Measurements from ENCODE around the gene CWC15. TPM values are rescaled to one million over a fixed set of nuclear protein-coding genes. Genes with fewer than 3 reads are reported as not detected.
"Not testable (repeated sequence)": the region's sequence is repeated elsewhere in the genome, so short reads cannot be mapped to it uniquely, and the experiment has no call there.

CWC15 gene
- total RNA-seq, 1 experiment from 2014 or later, result 44.7 TPM

DNA sequence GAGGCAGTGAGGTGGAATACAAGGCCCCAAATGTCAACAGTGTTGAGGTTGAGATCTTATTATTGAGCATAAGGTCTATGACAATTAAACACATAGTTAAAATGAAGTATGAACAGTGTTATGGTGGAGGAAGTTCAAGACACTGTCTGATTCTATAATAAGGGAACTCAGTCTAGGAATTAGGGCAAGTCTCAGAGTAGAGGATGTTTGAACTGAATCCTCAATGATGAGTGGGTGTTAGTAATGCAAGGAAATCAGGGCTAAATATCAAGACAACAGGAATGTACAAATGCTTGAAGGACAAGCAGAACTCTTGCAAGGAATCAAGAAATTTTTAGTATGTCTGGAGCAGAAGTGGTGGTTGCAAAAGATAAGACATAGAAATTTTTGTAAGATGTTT is 53.0 kb downstream of the CWC15 start:
- DNase-seq (ENCODE audit: low spot score), result no peak

DNA sequence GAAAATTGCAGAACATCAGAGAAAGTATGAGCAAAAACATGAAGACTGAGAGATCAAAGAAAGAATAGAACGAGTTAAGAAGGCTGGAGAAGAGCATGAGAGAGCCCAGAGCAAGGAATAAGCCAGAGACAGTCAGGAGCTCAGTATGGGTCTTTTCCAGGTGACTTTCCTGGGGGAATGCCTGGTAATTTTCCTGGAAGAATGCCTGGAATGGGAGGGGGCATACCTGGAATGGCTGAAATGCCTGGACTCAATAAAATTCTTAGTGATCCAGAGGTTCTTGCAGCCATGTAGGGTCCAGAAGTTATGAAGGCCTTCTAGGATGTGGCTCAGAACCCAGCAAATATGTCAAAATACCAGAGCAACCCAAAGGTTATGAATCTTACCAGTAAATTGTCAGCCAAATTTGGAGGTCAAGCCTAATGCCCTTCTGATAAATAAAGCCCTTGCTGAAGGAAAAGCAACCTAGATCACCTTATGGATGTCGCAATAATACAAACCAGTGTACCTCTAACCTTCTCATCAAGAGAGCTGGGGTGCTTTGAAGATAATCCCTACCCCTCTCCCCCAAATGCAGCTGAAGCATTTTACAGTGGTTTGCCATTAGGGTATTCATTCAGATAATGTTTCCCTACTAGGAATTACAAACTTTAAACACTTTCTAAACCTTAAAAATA is 59.5 kb downstream of the CWC15 start:
- DNase-seq (ENCODE audit: low spot score), result not testable (repeated sequence)

- no peak for DNase-seq (ENCODE audit: low spot score)
Observed at GRCh38 chr11:94912806-94913205, 60.5 kb downstream of the CWC15 start.

Other genes starting within 250 kb of the CWC15 start
- 10.8 and 12.2 TPM in 2 replicates for gene AMOTL1, start 205.2 kb downstream of the CWC15 start, total RNA-seq (2014; rRNA removed; shearing (Covaris generic))
- gene KDM4D, start 153 bp upstream of the CWC15 start, total RNA-seq (2014; rRNA removed; shearing (Covaris generic)), result 0.26 and 1.3 TPM in 2 replicates
- not detected in 2 replicates for gene KDM4E, start 51.7 kb upstream of the CWC15 start, total RNA-seq (2014; rRNA removed; shearing (Covaris generic))
- gene KDM4F, start 75.9 kb upstream of the CWC15 start, total RNA-seq (2014; rRNA removed; shearing (Covaris generic)), result not detected in 2 replicates
- 0.24 and 0.41 TPM in 2 replicates for gene SRSF8, start 93.4 kb upstream of the CWC15 start, total RNA-seq (2014; rRNA removed; shearing (Covaris generic))
- gene ENDOD1, start 116.3 kb upstream of the CWC15 start, total RNA-seq (2014; rRNA removed; shearing (Covaris generic)), result 0.83 and 0.96 TPM in 2 replicates